Activated CD4-positive, alpha-beta memory T cell treated with anti-CD3 and anti-CD28 coated beads for 36 hours (primary cell): Measurements from ENCODE around the gene NCOR2. TPM values are rescaled to one million over a fixed set of nuclear protein-coding genes. Genes with fewer than 3 reads are reported as not detected.

Experiments used
- CTCF ChIA-PET: fragments of 350-600 bp; sonication (Branson Sonifier 250); formaldehyde crosslinking; loops from one replicate; lab custom pipeline; 2021; ENCODE audit warnings: antibody characterized with exemption, inconsistent platforms; lab: Charles Lee
- POLR2A ChIA-PET: fragments of 350-600 bp; sonication (Branson Sonifier 250); formaldehyde crosslinking; loops from one replicate; lab custom pipeline; 2021; ENCODE audit warnings: antibody characterized with exemption; lab: Charles Lee
- DNase-seq: peaks from one replicate; pipeline ENCODE4 v3.0.0-alpha.2; 2020
- H3K27ac Mint-ChIP-seq: one replicate; pipeline ENCODE4 v1.8.0; 2021; ENCODE audit warnings: mixed read lengths
- H3K27me3 Mint-ChIP-seq: one replicate; pipeline ENCODE4 v1.8.0; 2021; ENCODE audit warnings: mixed read lengths
- H3K36me3 Mint-ChIP-seq: one replicate; pipeline ENCODE4 v1.8.0; 2021; ENCODE audit warnings: mixed read lengths
- H3K4me1 Mint-ChIP-seq: one replicate; pipeline ENCODE4 v1.8.0; 2021; ENCODE audit warnings: low read depth, mixed read lengths
- H3K4me3 Mint-ChIP-seq: one replicate; pipeline ENCODE4 v1.8.0; 2021; ENCODE audit warnings: mild to moderate bottlenecking, mixed read lengths
- H3K9me3 Mint-ChIP-seq: one replicate; pipeline ENCODE4 v1.8.0; 2021; ENCODE audit warnings: mixed read lengths
- intact Hi-C: fragments of 100-400 bp; cut with micrococcal nuclease; formaldehyde crosslinking; loops from one replicate; pipeline ENCODE4 v1.15.1; 2023
- total RNA-seq, 2 experiments: library from RNA; stranded (reverse); gene quantifications; one replicate each; pipeline ENCODE4 v1.2.3, GENCODE V29; 2021

The NCOR2 gene
- total RNA-seq, 2 experiments from 2014 or later = 86.1 to 86.9 TPM

- intact Hi-C loops = loop anchor here (2.0 kb wide), 1 partner anchor 42 kb away; the partner anchor contains the start of gene NCOR2
- CTCF ChIA-PET = no interaction called here
- POLR2A ChIA-PET = no interaction called here
Measured at GRCh38 chr12:124608450-124608870, 41.0 kb upstream of the NCOR2 start.

GRCh38 chr12:124607681-124608425 is 40.4 kb upstream of the NCOR2 start:
- ChIA-PET CTCF (no interaction called here), POLR2A (no interaction called here)
- DNase-seq = no peak
- H3K4me3 Mint-ChIP-seq = no peak overlapping the region
- no peaks in the 10 kb centered on the region for H3K36me3 Mint-ChIP-seq
- H3K27ac Mint-ChIP-seq = no peak overlapping the region
- H3K27me3 Mint-ChIP-seq = peaks cover 3% of the 10 kb centered on the region
- H3K4me1 Mint-ChIP-seq = peaks cover 30% of the 10 kb centered on the region
- H3K9me3 Mint-ChIP-seq = no peaks in the 10 kb centered on the region
- intact Hi-C loops = loop anchor here (2.0 kb wide), 1 partner anchor 41 kb away; the partner anchor contains the start of gene NCOR2

More at GRCh38 chr12:124608450-124608870, 41.0 kb upstream of the NCOR2 start:
- Mint-ChIP-seq H3K9me3 (peaks cover 3% of the 10 kb centered on the region), H3K36me3 (no peaks in the 10 kb centered on the region), H3K4me1 (peaks cover 30% of the 10 kb centered on the region), H3K27me3 (peaks cover 3% of the 10 kb centered on the region), H3K4me3 (peak overlapping the region; percentile 7), H3K27ac (peak overlapping the region; percentile 15)
- no peak for DNase-seq

GRCh38 chr12:124605883-124606774 is 38.7 kb upstream of the NCOR2 start:
- intact Hi-C loops = no loop called here
- Mint-ChIP-seq H3K4me1 (peaks cover 26% of the 10 kb centered on the region), H3K9me3 (no peaks in the 10 kb centered on the region), H3K27ac (no peak overlapping the region), H3K36me3 (no peaks in the 10 kb centered on the region), H3K4me3 (no peak overlapping the region), H3K27me3 (peaks cover 3% of the 10 kb centered on the region)
- ChIA-PET POLR2A (no interaction called here), CTCF (no interaction called here)
- no peak for DNase-seq

GRCh38 chr12:124605150-124605882 is 37.9 kb upstream of the NCOR2 start:
- ChIA-PET POLR2A (no interaction called here), CTCF (no interaction called here)
- H3K27me3 Mint-ChIP-seq = peaks cover 3% of the 10 kb centered on the region
- H3K27ac Mint-ChIP-seq = no peak overlapping the region
- H3K36me3 Mint-ChIP-seq = no peaks in the 10 kb centered on the region
- H3K4me3 Mint-ChIP-seq = no peak overlapping the region
- intact Hi-C loops = no loop called here
- peaks cover 25% of the 10 kb centered on the region for H3K4me1 Mint-ChIP-seq
- no peaks in the 10 kb centered on the region for H3K9me3 Mint-ChIP-seq
- no peak for DNase-seq

GRCh38 chr12:124604264-124604680 is 36.9 kb upstream of the NCOR2 start:
- intact Hi-C loops = no loop called here

GRCh38 chr12:124603831-124604251 is 36.4 kb upstream of the NCOR2 start:
- ChIA-PET POLR2A (no interaction called here), CTCF (no interaction called here)
- Mint-ChIP-seq H3K4me1 (peaks cover 22% of the 10 kb centered on the region), H3K4me3 (no peak overlapping the region), H3K27ac (no peak overlapping the region), H3K27me3 (peaks cover 3% of the 10 kb centered on the region), H3K9me3 (peaks cover 3% of the 10 kb centered on the region), H3K36me3 (no peaks in the 10 kb centered on the region)
- no peak for DNase-seq
- intact Hi-C loops = no loop called here

More at GRCh38 chr12:124604264-124604680, 36.9 kb upstream of the NCOR2 start:
- CTCF ChIA-PET = no interaction called here
- Mint-ChIP-seq H3K4me1 (peaks cover 22% of the 10 kb centered on the region), H3K27ac (no peak overlapping the region), H3K36me3 (no peaks in the 10 kb centered on the region), H3K4me3 (no peak overlapping the region), H3K27me3 (peaks cover 4% of the 10 kb centered on the region), H3K9me3 (peaks cover 3% of the 10 kb centered on the region)
- POLR2A ChIA-PET = no interaction called here
- DNase-seq = no peak

GRCh38 chr12:124603100-124603541 is 35.7 kb upstream of the NCOR2 start:
- ChIA-PET POLR2A (no interaction called here), CTCF (no interaction called here)
- no peak for DNase-seq
- H3K4me3 Mint-ChIP-seq = no peak overlapping the region
- H3K27me3 Mint-ChIP-seq = peaks cover 1% of the 10 kb centered on the region
- H3K9me3 Mint-ChIP-seq = peaks cover 3% of the 10 kb centered on the region
- no peak overlapping the region for H3K27ac Mint-ChIP-seq
- intact Hi-C loops = no loop called here
- no peaks in the 10 kb centered on the region for H3K36me3 Mint-ChIP-seq
- H3K4me1 Mint-ChIP-seq = peaks cover 17% of the 10 kb centered on the region

GRCh38 chr12:124601706-124602105 is 34.3 kb upstream of the NCOR2 start:
- intact Hi-C loops = no loop called here
- Mint-ChIP-seq H3K27ac (no peak overlapping the region), H3K9me3 (peaks cover 3% of the 10 kb centered on the region), H3K4me1 (peaks cover 10% of the 10 kb centered on the region), H3K4me3 (no peak overlapping the region), H3K36me3 (no peaks in the 10 kb centered on the region), H3K27me3 (peaks cover 6% of the 10 kb centered on the region)
- ChIA-PET CTCF (no interaction called here), POLR2A (no interaction called here)
- no peak for DNase-seq

- Mint-ChIP-seq H3K4me1 (peaks cover 10% of the 10 kb centered on the region), H3K27me3 (peaks cover 13% of the 10 kb centered on the region), H3K27ac (no peak overlapping the region), H3K4me3 (no peak overlapping the region), H3K36me3 (no peaks in the 10 kb centered on the region), H3K9me3 (peaks cover 3% of the 10 kb centered on the region)
- intact Hi-C loops = loop anchor here (1.0 kb wide), 1 partner anchor 176 kb away; no protein-coding TSS in a partner anchor
- POLR2A ChIA-PET = interaction anchor here (1.4 kb wide), 1 partner anchor 176 kb away, joined by 4 read pairs; no protein-coding TSS in a partner anchor
- peak; percentile 71 for DNase-seq
- CTCF ChIA-PET = no interaction called here
Measured at GRCh38 chr12:124599074-124599999, 31.9 kb upstream of the NCOR2 start.

GRCh38 chr12:124597041-124597440 is 29.6 kb upstream of the NCOR2 start:
- H3K9me3 Mint-ChIP-seq = peaks cover 3% of the 10 kb centered on the region
- POLR2A ChIA-PET = no interaction called here
- peaks cover 18% of the 10 kb centered on the region for H3K27me3 Mint-ChIP-seq
- intact Hi-C loops = no loop called here
- no peak for DNase-seq
- CTCF ChIA-PET = interaction anchor here (0.7 kb wide), 1 partner anchor 51 kb away, joined by 4 read pairs; no protein-coding TSS in a partner anchor
- no peaks in the 10 kb centered on the region for H3K36me3 Mint-ChIP-seq
- peaks cover 10% of the 10 kb centered on the region for H3K4me1 Mint-ChIP-seq
- no peak overlapping the region for H3K27ac Mint-ChIP-seq
- no peak overlapping the region for H3K4me3 Mint-ChIP-seq

GRCh38 chr12:124595444-124595843 is 28.0 kb upstream of the NCOR2 start:
- Mint-ChIP-seq H3K27ac (no peak overlapping the region), H3K4me1 (peaks cover 10% of the 10 kb centered on the region), H3K4me3 (no peak overlapping the region), H3K36me3 (no peaks in the 10 kb centered on the region), H3K9me3 (peaks cover 8% of the 10 kb centered on the region), H3K27me3 (peaks cover 22% of the 10 kb centered on the region)
- ChIA-PET CTCF (no interaction called here), POLR2A (no interaction called here)
- DNase-seq = no peak
- intact Hi-C loops = no loop called here
